Progenitor cell of endocrine pancreas (in vitro differentiated cells): ENCODE measurements around the gene ZSWIM4. TPM values are rescaled to one million over a fixed set of nuclear protein-coding genes. Genes with fewer than 3 reads are reported as not detected.
A peak's percentile ranks its signal among the peaks of the same experiment; 100 is the strongest.

Experiments used
- DNase-seq: peaks from one replicate; pipeline ENCODE4 v3.0.0; 2021; ENCODE audit warnings: low spot score; ENCODE audit not compliant: unreplicated experiment
- H3K27ac Mint-ChIP-seq: 2 replicates; pipeline ENCODE4 v1.8.0; 2021; ENCODE audit warnings: mild to moderate bottlenecking, moderate library complexity, mixed read lengths
- H3K27me3 Mint-ChIP-seq: 2 replicates; pipeline ENCODE4 v1.8.0; 2021; ENCODE audit warnings: mixed read lengths
- H3K36me3 Mint-ChIP-seq: 2 replicates; pipeline ENCODE4 v1.8.0; 2022; ENCODE audit warnings: mixed read lengths; ENCODE audit not compliant: insufficient read depth
- H3K4me1 Mint-ChIP-seq: 2 replicates; pipeline ENCODE4 v1.8.0; 2021; ENCODE audit warnings: low read depth, mixed read lengths
- H3K4me3 Mint-ChIP-seq: 2 replicates; pipeline ENCODE4 v1.8.0; 2021; ENCODE audit warnings: low read depth, mild to moderate bottlenecking, moderate library complexity, mixed read lengths
- H3K9me3 Mint-ChIP-seq: 2 replicates; pipeline ENCODE4 v1.8.0; 2021; ENCODE audit warnings: low read depth, mixed read lengths
- CTCF ChIP-seq: fragments of 200-600 bp; sonication (generic); IDR thresholded peaks from one replicate; pipeline ENCODE4 v1.5.0; 2021; ENCODE audit warnings: antibody characterized with exemption, mild to moderate bottlenecking; ENCODE audit not compliant: unreplicated experiment
- total RNA-seq: library from RNA; stranded (reverse); gene quantifications from 2 replicates; pipeline ENCODE4 v1.2.1, GENCODE V29; 2021

Gene ZSWIM4
- total RNA-seq, 1 donor from 2014 or later = 34.6 TPM

GRCh38 chr19:13833330-13834243 is 38.3 kb downstream of the ZSWIM4 start:
- DNase-seq = peak; percentile 94
- Mint-ChIP-seq H3K4me3 (peak overlapping the region; percentile 71), H3K4me1 (peaks cover 9% of the 10 kb centered on the region), H3K9me3 (no peaks in the 10 kb centered on the region), H3K27ac (peak overlapping the region; percentile 88), H3K36me3 (peaks cover 12% of the 10 kb centered on the region), H3K27me3 (no peaks in the 10 kb centered on the region)
- TF ChIP-seq CTCF = peak; percentile 61

- H3K9me3 Mint-ChIP-seq = no peaks in the 10 kb centered on the region
- no peak for DNase-seq
- H3K27me3 Mint-ChIP-seq = no peaks in the 10 kb centered on the region
- peaks cover 10% of the 10 kb centered on the region for H3K36me3 Mint-ChIP-seq
- no peak for TF ChIP-seq CTCF
- no peak overlapping the region for H3K27ac Mint-ChIP-seq
- H3K4me3 Mint-ChIP-seq = peak overlapping the region; percentile 58
- H3K4me1 Mint-ChIP-seq = peaks cover 9% of the 10 kb centered on the region
Measured at GRCh38 chr19:13834244-13835069, 39.2 kb downstream of the ZSWIM4 start.

DNA sequence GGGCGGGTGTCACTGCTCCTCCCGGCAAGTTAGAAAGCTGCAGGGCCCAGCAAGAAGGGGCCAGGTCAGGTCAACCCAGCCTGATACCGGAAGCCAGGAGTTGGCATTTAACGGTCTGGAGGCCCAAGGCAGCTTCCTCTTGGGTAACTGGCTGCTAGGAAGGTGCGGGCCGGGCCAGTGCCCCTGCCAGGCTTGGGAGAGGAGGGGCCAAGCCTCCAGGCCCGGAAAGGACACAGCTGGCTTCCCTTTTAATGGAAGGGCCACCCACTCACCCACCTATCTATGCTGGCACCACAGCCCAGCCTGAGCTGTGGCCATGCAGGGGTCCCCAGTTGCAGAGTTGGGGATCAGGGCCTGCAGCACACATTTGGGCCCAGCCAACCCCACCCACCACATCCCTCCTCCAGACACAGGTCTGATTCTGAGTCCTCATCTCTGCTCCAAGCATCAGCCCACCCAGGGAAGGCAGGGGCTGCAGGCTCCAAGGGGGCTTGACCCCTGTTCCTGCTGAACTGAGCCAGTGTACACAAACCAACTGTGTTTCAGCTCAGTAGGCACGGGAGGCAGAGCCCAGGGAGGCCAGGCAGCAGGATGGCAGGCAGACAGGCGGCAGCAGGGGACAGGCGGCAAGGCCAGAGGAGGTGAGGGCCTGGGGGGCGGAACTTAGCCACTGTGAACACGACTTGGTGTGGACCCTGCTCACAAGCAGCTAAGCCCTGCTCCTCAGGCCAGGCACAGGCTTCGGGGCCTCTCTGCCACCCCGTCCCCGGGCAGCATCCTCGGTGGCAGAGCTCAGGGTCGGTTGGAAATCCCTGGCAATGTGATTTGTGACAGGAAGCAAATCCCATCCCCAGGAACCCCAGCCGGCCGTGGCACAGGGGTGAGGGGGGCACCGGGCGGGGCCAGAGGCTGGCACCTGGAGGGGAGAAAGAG is 40.8 kb downstream of the ZSWIM4 start:
- no peak for DNase-seq
- no peak overlapping the region for H3K4me3 Mint-ChIP-seq
- no peak overlapping the region for H3K27ac Mint-ChIP-seq
- no peak for TF ChIP-seq CTCF
- no peaks in the 10 kb centered on the region for H3K27me3 Mint-ChIP-seq
- peaks cover 12% of the 10 kb centered on the region for H3K4me1 Mint-ChIP-seq
- H3K9me3 Mint-ChIP-seq = no peaks in the 10 kb centered on the region
- H3K36me3 Mint-ChIP-seq = peaks cover 5% of the 10 kb centered on the region

DNA sequence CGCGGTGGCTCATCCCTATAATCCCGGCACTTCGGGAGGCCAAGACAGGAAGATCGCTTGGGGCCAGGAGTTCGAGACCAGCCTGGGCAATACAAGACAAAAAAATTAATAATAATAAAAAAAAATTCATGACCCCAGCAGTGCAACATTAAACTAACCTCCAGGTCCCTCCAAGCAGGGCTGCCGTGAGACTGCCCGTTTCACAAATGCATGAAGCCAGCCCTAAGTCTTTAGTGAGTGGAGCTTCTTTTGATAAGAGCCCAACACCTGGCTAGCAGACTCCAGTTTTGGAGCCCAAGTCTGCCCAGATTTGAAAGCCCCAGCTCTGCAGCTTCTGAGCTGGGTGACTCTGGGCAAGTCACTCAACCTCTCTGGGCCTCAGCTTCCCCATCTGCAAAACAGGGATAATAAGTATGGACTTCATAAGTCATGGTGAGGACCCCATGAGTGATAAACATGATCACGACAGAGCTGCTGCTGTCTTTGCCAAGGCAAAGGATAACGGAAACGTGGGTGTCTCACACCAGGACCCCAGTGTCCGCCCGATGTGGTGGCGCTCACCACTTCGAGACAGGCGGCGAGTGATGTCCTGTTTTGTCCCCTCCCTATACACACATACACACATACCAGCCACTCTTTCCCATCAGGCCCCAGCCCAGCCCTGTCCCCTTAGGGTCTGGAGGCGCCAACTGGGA is 43.3 kb downstream of the ZSWIM4 start:
- Mint-ChIP-seq H3K9me3 (no peaks in the 10 kb centered on the region), H3K27me3 (no peaks in the 10 kb centered on the region), H3K36me3 (no peaks in the 10 kb centered on the region), H3K4me3 (no peak overlapping the region), H3K27ac (no peak overlapping the region), H3K4me1 (peaks cover 15% of the 10 kb centered on the region)
- no peak for DNase-seq
- no peak for TF ChIP-seq CTCF
